HG02840 (cell line): Measurements from ENCODE around the gene PREX1.

Experiments
- ATAC-seq: cut with Tn5 transposase; IDR thresholded peaks from one replicate; pipeline ENCODE4 v1.9.1; 2021; ENCODE audit warnings: mild to moderate bottlenecking, moderate library complexity, moderate number of reproducible peaks; ENCODE audit not compliant: unreplicated experiment, low FRiP score

The PREX1 gene

DNA sequence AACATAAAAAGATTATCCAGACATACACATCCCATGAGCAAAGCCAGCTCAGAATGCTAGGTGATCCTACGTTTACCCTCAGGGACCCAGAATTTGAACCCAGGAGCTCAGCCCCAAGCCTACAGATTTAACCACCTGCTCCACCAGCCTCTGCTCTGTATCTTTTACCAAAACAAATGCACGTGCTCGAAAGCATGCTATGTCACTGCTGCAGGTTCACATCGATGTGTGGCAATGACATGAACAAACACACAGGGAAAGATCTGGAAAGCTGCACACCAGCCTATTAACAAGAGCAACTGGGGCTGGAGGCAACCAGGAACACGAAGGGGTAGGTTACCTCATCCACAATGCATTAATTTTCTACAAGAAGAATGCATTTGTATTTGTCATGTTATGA, 32.1 kb downstream of the PREX1 start:
- no peak for ATAC-seq

DNA sequence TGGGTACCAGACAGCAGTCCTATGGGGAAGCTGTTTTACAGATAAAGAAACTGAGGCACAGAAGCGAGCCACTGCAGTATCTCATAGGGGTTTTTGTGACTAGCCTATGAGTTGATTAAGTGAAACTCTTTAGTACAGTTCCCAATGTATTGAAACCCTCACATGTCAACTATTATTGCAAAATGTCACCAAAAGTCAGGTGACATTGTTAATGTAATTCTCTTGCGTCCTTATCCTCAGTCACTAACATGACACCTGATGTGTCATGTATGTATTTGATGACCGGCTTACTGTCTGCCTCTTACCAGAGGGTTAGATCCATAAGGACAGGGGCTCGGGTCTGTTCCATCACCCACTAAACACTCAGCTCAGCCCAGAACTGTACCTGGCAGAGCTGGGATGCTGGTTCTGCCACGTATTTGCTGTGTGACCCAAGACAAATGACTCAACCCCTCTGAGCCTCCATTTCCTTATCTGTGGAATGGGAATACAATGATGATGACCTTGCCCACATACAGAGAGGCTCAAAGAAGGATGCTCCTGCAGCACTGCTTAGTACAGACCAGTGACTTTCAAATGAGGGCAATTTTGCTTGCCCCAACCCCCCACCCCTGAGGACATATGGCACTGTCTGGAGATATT, 32.9 kb downstream of the PREX1 start:
- ATAC-seq, result no peak

DNA sequence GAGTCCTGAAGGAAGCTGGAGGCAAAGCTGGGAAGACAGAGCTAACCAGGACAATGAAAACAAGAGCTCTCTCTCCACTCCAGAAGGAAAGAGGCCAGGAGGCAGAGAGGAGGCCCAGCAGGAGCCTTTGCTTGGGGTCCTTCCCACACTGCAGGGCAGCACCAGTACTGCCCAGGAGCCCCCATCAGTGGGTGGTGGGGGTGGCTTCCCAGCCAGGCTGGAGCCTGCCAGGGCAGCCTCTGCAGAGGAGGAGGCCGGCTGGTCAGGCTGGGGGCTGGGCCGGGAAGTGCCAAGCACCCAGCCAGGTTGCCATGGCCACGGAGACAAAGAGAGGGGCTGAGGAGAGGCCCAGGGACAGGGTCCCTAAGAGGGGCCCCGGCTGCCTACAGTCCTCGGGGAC, 33.4 kb downstream of the PREX1 start:
- no peak for ATAC-seq

DNA sequence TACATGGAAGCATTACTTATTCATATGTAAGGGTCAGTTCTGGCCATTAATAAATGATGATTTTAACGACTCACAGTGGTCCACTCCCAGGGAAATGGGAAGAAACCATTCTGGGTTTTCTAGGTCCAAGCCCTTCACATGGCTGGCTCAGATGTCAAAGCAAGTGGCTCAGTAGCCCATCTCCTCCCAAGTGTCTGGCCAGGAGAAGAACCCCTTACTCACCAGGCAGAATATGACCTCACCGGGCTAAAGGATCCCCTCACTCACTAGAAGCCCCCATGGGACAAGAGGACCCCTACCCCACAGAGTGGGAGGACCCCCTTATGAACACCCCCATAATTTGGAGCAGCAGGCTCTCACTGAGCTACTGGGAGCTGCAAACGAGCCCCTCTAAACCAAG, 34.0 kb downstream of the PREX1 start:
- ATAC-seq, result no peak

DNA sequence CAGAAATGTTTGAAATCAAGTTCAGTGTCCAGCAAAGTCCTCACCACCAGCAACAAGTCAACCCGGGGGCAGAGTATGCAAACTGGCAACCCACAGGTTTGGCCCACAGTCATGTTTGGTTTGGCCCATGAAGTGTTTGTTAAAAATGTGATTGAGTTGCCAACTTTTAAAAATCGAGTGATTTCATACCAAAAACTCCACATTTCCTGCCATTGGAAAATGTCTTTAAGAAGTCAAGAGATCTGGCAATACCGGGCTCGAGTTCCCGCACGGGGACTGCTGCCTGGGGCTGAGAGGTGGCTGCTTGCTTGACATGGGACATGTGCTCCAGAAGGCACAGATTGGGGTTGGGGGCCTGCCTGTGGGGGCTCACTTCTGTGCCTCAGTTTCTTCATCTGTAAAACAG, 36.1 kb downstream of the PREX1 start:
- no peak for ATAC-seq

DNA sequence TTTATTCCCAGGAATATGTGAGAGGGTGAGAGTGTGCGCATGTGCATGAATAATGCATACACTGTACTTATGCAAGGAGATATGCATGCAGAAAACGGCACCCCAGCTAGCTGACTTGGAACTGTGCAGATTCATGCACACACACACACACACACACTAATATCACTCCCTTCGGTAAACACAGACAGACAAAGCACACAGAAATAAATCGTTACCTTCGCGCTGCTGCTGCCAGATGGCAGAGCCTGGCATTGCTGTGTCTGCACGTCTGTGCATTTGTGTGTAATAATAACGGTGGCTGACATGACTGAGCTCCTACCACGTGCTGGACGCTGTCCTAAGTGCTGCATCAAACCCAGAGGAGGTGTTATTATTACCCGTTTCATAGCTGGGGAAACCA, 36.8 kb downstream of the PREX1 start:
- ATAC-seq, result no peak

DNA sequence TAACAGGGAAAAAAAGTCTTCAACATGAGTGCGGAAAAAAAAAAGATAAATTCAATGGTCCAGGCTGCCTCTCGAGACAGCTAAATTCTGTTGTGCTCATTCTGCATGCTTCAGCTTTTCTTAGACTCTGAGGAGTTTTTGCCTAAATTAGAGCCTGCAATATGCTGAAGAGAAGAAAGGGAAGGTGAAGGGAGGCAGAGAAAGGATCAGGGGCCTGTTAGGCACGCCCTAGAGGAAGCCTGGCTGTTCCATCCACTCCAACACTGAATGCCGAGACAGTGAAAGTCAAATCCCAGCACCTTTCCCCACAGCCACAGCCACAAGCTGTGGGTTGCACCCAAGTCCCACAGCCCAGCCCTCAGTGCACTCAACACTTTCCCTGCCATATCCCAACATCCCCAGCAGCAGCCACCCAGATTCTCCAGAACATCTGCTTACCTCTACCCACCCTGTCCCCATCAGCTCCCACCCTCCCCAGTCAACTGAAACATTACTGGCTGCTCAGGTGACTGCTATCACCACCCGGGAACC, 37.3 kb downstream of the PREX1 start:
- no peak for ATAC-seq

DNA sequence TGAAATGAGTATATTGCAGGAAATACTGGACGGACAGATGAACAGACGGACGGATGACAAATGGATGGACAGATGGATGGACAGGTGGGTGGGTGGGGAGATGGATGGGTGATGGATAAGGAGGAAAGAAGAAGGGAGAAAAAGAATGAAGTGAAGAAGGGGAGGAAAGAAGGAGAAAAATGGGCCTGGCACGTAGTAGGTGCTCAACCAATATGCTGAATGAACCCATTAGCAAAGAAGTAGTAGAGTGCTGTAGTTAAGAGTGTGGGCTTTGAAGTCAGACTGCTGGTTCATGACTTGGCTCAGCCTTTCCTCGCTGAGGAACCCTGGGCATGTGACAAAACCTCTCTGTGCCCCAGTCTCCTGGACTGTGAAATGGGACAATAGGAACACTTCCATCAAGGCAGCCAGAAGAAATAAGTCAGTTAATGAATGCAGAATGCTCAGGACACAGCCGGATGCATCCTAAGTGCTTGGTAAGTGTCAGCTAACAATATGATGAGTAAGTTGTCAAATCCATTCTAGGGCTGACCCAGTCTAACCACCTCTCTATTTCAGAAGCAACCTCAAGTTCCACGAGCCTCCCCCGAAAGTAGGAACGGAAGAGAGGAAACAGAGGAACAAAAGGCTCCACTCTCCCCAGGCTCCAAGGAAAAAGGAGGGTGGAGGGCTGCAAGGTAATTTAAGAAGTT, 37.9 kb downstream of the PREX1 start:
- ATAC-seq, result no peak

DNA sequence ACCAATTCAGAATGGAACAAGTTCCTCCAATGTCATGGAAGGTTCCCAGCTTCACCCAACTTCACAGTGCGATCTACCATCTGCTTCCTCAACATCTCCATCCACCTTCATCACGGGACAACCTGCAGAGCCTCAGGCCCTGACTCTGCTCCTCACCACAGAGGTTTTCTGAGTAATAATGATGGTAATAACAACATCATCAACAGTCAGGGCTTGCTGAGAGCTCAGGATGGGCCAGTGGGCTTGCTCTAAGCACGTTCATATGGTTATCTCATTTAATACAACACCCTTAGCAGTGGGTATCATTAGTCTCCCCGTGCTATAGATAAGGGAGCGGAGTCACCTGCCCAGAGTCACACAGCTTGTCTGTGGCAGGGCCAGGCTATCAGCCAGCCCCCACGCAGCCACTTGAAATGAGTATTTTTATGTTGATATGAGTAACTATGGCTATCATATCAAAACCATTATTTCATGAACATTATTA, 38.6 kb downstream of the PREX1 start:
- peak; percentile 26 for ATAC-seq

DNA sequence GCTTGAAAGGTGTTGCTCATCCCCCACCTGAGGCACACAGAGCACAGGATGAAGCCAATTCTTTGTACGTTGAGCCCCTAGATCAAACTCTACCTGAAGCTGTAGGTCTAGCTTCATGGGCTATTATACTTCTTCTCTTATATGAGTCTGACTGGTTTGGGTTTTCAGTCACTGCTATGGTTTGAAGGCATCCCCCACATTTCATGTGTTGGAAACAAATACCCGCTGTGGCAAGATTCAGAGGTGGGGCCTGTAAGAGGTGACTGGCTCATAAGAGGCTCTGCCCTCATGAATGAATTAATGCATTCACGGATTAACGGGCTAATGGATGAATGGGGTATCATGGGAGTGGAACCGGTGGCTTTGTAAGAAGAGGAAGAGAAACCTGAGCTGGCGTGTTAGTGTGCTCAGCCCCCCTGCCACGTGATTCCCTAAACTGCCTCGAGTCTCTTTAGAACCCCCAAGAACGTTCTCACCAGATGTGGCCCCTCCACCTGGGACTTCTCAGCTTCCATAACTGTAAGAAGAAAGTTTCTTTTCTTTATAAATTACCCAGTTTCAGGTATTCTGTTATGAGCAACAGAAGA, 39.2 kb downstream of the PREX1 start:
- peak; percentile 60 for ATAC-seq

DNA sequence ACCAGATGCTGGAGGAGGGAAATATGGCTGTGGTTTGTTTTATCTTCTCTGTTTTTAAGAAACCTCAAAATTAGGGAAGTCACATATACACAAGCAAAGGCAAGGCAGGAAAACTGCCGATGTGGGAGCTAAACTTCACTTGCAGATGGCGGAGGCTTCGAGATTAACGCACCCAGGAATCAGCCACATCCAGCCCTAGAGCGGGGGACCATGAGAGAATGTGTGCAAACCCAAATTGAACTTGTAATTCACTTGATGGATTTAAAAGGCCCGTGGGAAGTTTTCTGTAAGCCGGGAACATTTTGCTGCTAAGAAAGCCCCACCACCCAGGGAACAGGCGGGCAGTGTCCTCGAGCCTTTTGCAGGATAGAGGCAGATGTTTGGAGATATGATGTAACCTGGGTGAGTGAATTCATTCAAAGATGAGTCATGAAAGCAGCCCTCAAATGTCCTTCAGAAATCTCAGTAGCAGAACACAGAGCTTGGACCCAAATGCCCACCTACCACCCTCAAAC, 39.9 kb downstream of the PREX1 start:
- no peak for ATAC-seq

DNA sequence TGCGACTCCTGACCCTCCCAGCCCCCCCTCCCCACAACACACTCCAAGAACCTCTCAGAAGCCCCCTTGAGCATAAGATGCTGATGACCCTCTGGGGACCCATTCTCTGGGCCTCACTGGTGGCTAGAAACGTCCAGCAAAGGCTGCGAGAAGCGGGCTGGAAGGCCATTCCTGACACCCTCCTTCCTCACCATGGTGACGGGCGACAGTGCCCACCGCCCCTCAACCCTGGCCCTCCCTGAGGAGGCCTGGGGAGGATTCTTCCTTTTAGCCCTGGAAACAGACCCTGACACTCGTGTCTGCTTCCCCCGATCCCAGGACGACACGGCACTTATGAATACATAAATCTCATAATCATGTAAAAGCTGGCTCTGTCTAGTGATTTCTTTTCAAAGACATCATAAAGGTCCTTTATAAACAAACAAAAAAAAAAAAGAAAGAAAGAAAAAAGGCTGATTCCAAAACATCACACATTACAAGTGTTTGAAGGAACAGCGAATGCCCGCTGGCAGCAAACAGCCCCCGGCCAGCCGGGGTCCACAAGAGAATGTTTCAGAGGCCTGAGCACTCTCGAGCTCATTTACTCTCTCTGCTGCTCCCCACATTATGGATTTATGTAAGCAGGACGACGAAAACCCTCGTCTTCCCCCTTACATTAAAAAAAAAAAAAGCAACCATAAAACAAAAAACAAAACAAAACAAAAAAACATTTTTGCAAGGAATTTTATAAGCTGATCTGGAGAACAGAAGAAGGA, 40.7 kb downstream of the PREX1 start:
- ATAC-seq, result no peak

DNA sequence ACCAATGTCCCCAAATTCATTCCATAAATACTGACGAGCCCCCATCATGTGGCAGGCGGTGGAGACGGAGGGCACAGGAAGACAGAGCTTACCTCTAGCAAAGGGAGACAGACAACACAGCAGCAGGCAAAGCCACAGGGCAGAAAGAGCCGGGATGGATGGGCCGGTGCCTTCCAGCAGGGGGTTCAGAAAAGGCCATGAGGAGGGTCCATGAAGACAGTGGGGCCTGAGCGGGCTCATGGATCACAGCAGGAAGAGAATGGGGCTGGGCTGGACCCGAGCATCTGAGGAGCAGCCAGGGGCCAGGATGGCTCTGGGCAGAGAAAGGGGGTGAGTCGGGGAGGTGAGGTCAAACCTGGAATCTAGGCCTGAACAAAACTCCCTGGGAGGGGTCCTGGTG, 42.0 kb downstream of the PREX1 start:
- ATAC-seq, result no peak

DNA sequence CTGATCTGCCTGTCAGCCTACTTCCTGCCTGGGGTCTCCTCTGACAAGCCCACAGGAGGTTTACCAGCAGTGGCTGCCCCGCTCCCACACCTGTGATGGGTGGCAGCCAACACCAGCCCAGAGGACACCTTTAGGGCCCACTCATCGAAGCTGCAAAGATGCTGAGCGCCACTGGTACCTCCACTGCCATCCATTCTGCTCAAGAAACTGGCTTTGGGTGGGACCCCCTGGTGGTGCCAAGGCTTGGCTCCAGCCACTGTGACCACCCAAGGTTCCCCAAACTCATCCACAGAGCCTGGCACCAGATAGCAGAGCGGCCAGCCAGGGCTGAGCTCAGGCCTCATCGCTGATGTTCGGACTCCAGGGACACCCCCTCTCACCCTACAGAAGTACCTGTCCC, 42.5 kb downstream of the PREX1 start:
- no peak for ATAC-seq

DNA sequence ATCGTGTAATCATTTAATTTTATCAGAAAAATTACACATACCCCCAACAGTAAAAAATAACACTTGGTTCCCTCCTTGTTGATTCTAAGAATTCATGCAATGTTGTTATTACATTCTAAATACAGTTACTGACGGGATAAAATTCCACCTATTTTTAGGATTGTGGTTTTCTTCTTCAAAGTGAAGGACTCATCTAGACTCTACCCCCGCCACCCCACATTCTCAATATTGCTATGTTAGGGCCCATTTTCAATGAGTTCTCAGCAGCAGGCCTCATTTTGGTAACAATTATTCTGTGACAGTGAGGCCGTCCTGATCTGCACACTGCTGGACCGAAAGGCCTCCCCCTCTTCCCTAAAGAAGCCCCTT, 43.5 kb downstream of the PREX1 start:
- no peak for ATAC-seq

DNA sequence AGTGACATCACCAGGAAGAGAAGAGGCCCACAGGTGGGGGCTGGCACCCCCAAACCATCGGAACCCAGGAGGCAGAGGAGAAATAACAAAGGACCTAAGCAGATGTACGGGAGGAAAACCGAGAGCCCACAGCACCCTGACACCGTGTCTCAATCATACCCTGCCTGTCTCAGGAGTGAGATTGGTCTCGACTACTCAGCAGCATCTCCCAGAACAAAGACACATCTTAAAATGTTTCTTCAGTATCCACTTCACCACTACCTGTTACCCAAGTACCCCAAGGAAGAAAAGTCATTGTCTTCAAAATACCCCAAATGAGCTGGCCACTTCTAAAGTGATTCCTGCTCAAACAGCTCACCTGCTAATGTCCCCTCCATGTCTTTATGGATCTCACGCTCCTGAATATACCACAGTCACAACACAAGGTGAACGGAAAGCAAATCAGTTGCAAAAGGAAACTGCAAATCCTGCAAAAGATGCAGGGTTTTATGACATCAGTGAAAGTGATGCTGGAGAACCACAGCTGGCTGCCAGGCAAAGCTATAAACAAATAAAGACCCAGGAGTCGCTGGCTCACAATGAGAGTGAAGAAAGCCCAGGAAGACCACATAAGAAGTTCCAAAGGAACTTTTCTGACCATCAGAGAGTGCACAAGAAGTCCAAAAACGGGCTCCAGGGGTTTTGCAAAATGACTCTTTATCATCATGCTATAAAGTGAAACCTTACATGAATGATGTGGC, 44.1 kb downstream of the PREX1 start:
- ATAC-seq, result no peak

DNA sequence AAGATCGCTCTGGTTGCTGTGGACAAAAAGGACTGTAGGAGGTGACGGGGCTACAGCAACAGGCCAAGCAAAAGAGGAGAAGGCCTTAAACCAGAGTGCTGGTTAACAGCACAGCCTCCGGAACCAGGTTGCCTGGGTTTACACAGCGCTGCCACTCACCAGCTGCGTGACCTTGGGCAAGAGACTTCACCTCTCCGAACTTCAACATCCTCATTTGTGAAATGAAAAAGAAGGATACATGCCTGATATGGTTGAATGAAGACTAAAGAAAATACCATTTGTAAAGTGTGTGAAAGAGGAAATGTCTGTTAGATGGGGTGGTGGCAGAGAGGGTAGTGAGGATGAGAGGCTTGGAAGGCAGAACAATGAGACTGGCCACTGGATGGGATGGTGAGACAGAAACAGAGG, 44.9 kb downstream of the PREX1 start:
- no peak for ATAC-seq

DNA sequence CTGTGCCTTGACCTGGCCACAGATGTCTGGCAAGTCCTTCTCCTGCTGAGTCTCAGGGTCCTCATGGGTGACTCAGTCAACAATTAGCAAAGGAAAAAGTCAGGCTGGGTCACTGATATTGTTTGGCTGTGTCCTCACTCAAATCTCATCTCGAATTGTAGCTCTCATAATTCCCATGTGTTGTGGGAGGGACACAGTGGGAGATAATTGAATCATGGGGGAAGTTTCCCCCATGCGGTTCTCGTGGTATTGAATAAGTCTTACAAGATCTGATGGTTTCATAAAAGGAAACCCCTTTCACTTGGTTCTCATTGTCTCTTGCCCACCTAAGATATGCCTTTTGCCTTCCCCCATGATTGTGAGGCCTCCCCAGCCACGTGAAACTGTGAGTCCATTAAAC, 45.7 kb downstream of the PREX1 start:
- no peak for ATAC-seq

DNA sequence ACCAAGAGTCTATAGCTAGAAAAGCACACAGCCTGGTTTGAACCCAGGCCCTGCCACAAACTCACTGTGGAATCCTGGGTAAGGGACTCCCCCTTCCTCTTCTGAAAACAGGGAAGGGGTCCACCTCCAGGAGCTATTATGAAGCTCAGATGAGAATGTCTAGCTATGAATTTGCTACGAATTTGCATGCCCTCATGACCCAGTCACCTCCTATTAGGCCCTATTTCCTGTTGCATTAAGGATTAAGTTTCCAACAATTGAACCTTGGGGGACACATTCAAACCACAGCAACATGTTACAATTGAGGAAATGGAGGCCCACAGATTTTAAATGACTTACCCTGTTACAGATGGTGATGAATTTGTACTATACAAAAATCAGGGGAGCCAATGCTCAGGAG, 46.2 kb downstream of the PREX1 start:
- no peak for ATAC-seq

DNA sequence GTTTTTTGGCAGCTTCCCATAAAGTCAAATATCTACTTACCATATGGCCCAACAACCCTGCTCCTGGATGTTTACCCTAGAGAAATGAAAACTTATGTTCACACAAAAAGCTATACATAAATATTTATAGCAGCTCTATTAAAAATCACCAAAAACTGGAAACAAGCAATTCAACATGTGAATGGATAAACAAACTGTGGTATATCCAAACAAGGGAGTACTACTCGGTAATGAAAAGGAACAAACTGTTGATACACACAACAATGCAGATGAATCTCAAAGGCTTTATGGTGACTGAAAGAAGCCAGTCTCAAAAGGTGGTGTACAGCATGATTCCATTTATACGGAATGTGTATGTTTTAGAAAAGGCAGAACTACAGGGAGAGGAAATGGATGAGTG, 48.4 kb downstream of the PREX1 start:
- ATAC-seq, result no peak
